ENCODE data around the gene ELMO1. TPM values are rescaled to one million over a fixed set of nuclear protein-coding genes. Genes with fewer than 3 reads are reported as not detected.

The ELMO1 gene
- total and polyA plus RNA-seq, 10 of the 15 experiments (the other 5 are each of a cell fraction or from before 2014, with no cell fraction given) = 22.6 to 85.9 (median 56.6) TPM

DNA sequence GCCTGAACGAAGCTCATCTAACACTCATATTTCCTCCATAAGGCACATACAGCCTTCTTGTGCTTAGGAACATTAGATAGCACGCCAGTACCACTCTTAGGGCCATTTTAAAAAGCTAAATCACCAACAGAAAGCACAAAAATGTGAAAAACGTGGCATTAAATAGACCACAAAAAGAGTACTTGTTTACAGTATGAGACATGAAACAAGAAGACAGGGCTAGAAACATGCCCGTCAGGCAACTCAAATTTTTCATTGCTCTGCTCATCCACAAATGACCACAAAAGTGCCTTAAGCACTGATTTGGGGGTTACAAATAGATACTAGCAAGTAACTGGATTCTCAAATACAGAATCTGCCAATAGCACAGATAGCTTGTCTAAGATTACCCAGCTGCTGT is 67.8 kb downstream of the ELMO1 start:
- ChIA-PET RAD21 (ENCODE audit: unreplicated experiment) (no interaction called here), POLR2A (no interaction called here), SMC1A (ENCODE audit: uncharacterized antibody, unreplicated experiment) (no interaction called here), CTCF (interaction anchor here (0.6 to 1.2 kb wide), 2 partner anchors 27 to 130 kb away, joined by 3 read pairs; no protein-coding TSS in a partner anchor)
- BruUV-seq (replicated peaks) = no TSS peak
- in situ Hi-C loops (cut with MboI) = no loop called here
- intact Hi-C loops (cut with micrococcal nuclease; ENCODE audit: unreplicated experiment) = no loop called here
- no peak for FAIRE-seq
- DNase-seq (ENCODE audit: low read depth, low spot score) = no peak
- Histone ChIP-seq H3K9ac (ENCODE audit: control insufficient read depth, insufficient read depth, low read length) (no peak overlapping the region), H2AFZ (ENCODE audit: control insufficient read depth, low read depth, low read length) (no peak overlapping the region), H3K79me2 (ENCODE audit: control insufficient read depth, insufficient read depth, low read length) (no peaks in the 10 kb centered on the region), H3K27me3 (replicated peaks in 1 of 2; ENCODE audit: control insufficient read depth in 2 of 2, insufficient read depth in 2 of 2, low read length in 1 of 2) (no peaks in the 10 kb centered on the region), H3K36me3 (ENCODE audit: control insufficient read depth in 2 of 2, insufficient read depth in 2 of 2, low read length in 1 of 2) (no peaks in the 10 kb centered on the region), H3K9me3 (replicated peaks; ENCODE audit: control insufficient read depth, insufficient read depth, low read length) (peaks cover 8% of the 10 kb centered on the region; the same call in 2 of the 3 replicates), H3K4me3 (no peak overlapping the region), H4K20me1 (ENCODE audit: control insufficient read depth, insufficient read depth) (no peaks in the 10 kb centered on the region), H3K27ac (ENCODE audit: control insufficient read depth, insufficient read depth) (no peak overlapping the region), H3K4me1 (ENCODE audit: control insufficient read depth, insufficient read depth, low read length) (no peaks in the 10 kb centered on the region), H3K4me2 (ENCODE audit: control insufficient read depth, insufficient read depth) (no peak overlapping the region)
- TF ChIP-seq POLR2AphosphoS2 (IDR thresholded peaks at IDR 0.05; ENCODE audit: low read depth, low read length) = no peak
- TF ChIP-seq NR2C1 (IDR thresholded peaks at IDR 0.05) = no peak
- no peak for TF ChIP-seq CHD1 (IDR thresholded peaks at IDR 0.05; ENCODE audit: low read depth, low read length)
- no peak for TF ChIP-seq GABPA (IDR thresholded peaks at IDR 0.05; ENCODE audit: low read depth)
- no peak for TF ChIP-seq HDAC2 (IDR thresholded peaks at IDR 0.05)
- TF ChIP-seq, protein P1, sequence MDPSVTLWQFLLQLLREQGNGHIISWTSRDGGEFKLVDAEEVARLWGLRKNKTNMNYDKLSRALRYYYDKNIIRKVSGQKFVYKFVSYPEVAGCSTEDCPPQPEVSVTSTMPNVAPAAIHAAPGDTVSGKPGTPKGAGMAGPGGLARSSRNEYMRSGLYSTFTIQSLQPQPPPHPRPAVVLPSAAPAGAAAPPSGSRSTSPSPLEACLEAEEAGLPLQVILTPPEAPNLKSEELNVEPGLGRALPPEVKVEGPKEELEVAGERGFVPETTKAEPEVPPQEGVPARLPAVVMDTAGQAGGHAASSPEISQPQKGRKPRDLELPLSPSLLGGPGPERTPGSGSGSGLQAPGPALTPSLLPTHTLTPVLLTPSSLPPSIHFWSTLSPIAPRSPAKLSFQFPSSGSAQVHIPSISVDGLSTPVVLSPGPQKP (IDR thresholded peaks at IDR 0.05; ENCODE audit: low read depth, low read length) = no peak
- TF ChIP-seq STAT1 (conservative IDR thresholded peaks at IDR 0.05) = no peak
- no peak for TF ChIP-seq JUNB (IDR thresholded peaks at IDR 0.05)
- TF ChIP-seq SP1 (IDR thresholded peaks at IDR 0.05; ENCODE audit: low read depth, low read length) = no peak
- no peak for TF ChIP-seq TARDBP (IDR thresholded peaks at IDR 0.05; ENCODE audit: borderline replicate concordance)
- no peak for TF ChIP-seq SUZ12 (IDR thresholded peaks at IDR 0.05; ENCODE audit: unreplicated experiment)
- TF ChIP-seq, protein P2, sequence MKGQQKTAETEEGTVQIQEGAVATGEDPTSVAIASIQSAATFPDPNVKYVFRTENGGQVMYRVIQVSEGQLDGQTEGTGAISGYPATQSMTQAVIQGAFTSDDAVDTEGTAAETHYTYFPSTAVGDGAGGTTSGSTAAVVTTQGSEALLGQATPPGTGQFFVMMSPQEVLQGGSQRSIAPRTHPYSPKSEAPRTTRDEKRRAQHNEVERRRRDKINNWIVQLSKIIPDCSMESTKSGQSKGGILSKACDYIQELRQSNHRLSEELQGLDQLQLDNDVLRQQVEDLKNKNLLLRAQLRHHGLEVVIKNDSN (IDR thresholded peaks at IDR 0.05; ENCODE audit: borderline replicate concordance, extremely low read length, insufficient read depth, low read depth, low read length) = no peak
- 32% methylated on average over 4 of the region's 4 CpGs for WGBS (ENCODE audit: insufficient coverage, insufficient replicate concordance, low lambda C conversion rate, missing lambda C conversion rate)
- no peak for ATAC-seq

Measured in GM12878 (cell line).